Measurements from ENCODE around the gene PRRX2.

GRCh38 chr9:129681924-129682323 lies 16.5 kb downstream of the PRRX2 start:
- TF ChIP-seq EP300 (IDR thresholded peaks at IDR 0.05) (no peak), CTCF (IDR thresholded peaks at IDR 0.05) (no peak), POLR2AphosphoS5 (IDR thresholded peaks at IDR 0.05) (no peak)

Measured in sigmoid colon (tissue), 4 donors.